DOHH2 (cell line): ENCODE measurements around the gene PRKCSH.
"Not testable (repeated sequence)": the region's sequence is repeated elsewhere in the genome, so short reads cannot be mapped to it uniquely, and the experiment has no call there.

Experiments
- CTCF ChIP-seq: fragments of 200-600 bp; sonication (generic); IDR thresholded peaks from one replicate; pipeline ENCODE4 v1.5.1; 2014; ENCODE audit warnings: antibody characterized with exemption, mild to moderate bottlenecking, low read depth, low read length; ENCODE audit not compliant: poor library complexity, severe bottlenecking
- EZH2phosphoT487 ChIP-seq: fragments of 200-600 bp; sonication (generic); IDR thresholded peaks from 2 replicates; pipeline ENCODE4 v1.6.1; 2017; ENCODE audit warnings: borderline replicate concordance, mild to moderate bottlenecking, antibody characterized with exemption, low read length, moderate library complexity, mixed read lengths

GRCh38 chr19:11468266-11468845 lies 32.9 kb downstream of the PRKCSH start:
- TF ChIP-seq CTCF, EZH2phosphoT487: not testable (repeated sequence)
